Activated T-cell treated with anti-CD3 and anti-CD28 coated beads for 24 hours (primary cell): Measurements from ENCODE around the gene DUOX2.
"Not testable (repeated sequence)": the region's sequence is repeated elsewhere in the genome, so short reads cannot be mapped to it uniquely, and the experiment has no call there.

Experiments used
- DNase-seq: peaks from one replicate; pipeline ENCODE4 v3.0.0-alpha.2; 2020; ENCODE audit warnings: low read depth

The DUOX2 gene

DNA sequence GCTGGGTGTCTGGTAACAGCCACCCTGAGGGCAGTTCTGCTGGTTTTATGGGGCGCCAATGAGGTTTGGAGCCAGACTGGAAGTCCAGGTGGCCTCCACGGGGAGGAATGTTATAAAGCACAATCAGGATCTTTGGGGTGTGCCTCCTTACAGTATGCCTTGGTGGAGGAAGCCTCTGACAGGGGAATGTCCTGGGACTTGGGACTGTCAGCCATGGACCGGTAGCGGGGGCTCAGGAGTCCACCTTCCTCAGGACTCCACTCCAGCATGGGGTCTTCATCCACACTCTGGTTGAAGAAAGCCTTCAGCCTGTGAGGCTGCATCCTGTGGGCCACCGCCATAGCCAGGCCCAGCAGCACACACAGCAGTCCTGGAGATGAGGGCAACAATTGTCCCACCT is 5.0 kb upstream of the DUOX2 start:
- DNase-seq = no peak

DNA sequence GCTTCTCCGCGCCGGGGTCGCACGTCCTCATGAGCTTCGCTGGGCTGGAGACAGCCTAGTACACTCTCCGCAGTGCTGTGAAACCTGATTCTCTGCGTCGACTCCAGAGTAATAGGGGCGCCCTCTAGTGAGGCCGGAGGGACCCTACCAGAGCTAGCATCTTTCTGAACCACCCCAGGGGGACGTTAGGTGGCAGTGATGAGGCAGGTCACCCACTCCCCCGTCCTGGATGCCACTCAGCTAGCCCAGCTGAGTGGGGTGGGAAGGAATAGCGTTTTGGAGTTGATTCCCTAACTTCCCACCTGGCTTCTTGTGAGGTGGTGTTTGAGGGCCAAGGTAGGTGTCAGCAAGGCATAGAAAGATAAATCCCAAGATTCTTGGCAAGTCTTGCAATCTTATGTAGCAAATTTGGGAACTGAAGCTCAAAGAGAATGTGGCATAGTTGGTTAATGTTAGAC is 4.2 kb upstream of the DUOX2 start:
- peak; percentile 79 for DNase-seq

DNA sequence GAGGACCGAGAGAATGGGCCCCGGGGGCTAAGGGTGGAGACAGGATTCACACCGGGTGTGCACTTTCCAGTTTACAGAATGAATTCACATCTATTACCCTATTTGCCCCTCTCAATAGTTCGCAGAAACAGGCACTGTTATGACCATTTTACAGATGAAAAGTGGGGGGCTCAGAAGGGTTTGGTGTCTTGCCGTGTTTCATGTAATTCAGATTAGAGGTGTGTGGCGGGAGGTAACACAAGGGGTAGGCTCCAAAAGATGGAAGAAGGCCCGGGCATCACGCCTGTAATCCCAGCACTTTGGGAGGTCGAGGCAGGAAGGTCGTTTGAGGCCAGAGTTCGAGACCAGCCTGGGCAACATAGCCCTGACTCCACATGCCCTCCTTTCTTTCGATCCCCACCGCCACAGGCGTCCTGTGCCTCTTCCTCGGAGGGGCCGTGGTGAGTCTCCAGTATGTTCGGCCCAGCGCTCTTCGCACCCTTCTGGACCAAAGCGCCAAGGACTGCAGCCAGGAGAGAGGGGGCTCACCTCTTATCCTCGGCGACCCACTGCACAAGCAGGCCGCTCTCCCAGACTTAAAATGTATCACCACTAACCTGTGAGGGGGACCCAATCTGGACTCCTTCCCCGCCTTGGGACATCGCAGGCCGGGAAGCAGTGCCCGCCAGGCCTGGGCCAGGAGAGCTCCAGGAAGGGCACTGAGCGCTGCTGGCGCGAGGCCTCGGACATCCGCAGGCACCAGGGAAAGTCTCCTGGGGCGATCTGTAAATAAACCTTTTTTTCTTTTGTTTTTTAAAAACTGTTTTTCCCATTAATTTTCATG is 3.5 kb upstream of the DUOX2 start:
- DNase-seq = no peak

DNA sequence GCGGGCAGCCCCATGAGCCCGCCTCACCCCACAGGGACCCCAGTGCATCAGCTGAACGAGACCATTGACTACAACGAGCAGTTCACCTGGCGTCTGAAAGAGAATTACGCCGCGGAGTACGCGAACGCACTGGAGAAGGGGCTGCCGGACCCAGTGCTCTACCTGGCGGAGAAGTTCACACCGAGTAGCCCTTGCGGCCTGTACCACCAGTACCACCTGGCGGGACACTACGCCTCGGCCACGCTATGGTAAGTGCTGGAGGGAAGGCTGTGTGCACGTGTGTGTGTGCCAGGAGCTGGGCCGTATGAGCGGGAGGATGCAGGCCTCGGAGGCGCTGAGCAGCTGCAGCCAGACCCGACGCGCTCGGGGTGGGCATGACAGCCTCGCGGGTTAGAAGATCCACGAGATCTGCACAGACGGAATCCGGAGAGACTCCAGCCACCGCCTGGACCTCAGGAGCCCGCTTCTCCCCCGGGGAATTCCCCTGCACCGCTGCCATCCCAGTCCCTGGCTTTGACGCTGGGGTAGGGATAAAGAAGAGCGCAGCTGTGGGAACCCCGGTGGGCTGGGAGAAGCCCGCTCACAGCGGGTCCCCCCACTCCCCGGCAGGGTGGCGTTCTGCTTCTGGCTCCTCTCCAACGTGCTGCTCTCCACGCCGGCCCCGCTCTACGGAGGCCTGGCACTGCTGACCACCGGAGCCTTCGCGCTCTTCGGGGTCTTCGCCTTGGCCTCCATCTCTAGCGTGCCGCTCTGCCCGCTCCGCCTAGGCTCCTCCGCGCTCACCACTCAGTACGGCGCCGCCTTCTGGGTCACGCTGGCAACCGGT is 2.7 kb upstream of the DUOX2 start:
- DNase-seq = no peak

DNA sequence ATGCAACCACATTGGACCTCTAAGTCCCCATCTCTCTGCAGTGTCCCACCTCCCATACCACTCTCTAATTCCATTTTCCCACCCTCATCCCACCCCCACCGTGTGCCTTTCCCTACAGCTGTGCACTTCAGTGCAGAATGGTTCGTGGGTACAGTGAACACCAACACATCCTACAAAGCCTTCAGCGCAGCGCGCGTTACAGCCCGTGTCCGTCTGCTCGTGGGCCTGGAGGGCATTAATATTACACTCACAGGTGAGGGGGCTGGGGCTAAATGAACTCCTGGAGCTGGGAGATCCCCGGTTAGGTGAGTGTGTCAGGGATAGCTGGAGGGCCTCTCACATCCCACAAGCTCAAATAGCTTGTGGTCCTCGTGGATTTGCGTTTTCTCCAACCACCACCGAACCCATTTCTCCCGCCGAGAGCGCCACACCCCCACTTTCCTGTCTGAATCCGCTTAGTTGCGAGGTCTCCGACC is 2.1 kb upstream of the DUOX2 start:
- no peak for DNase-seq

DNA sequence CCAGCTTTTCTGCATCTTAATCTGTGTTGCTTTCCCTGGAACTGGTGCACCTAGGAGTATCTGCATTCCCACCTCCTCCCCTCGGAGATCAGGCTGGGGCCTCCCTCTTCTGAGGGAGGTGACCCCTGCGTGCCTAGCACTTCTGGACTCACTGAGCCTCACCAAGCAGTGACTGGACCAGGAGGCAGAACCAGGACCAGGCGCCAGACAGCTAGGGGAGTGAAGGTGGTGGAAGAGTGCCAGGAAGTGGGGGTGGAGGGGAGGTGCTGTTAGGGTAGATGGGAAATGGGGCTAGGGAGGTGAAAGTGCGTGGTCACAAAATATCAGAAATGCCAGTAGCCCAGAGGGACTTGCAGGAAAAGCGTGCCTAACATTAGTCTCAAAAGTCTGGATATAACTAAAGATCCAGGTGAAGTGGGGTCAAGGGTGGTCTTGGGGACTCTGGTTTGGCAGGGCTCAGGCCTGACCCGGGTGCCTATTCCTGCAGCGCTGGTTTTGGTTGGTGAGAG is 1.4 kb upstream of the DUOX2 start:
- DNase-seq = no peak

DNA sequence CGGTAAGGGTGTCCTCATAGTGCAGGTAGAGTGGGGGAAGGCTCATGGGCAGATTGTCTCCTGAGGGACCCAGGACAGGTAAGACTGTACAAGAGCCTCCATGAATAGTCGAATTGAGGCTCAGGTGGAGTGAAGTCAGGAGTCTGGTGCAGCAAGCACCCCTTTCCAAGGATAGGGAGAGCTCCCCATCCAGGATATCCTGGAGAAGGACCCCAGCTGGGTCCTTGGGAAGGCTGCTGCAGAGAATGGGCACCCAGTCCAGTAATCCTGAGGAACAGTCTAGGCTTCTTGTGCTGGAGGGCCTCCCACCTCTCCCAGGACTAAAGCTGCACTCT is 746 bp upstream of the DUOX2 start:
- no peak for DNase-seq

DNA sequence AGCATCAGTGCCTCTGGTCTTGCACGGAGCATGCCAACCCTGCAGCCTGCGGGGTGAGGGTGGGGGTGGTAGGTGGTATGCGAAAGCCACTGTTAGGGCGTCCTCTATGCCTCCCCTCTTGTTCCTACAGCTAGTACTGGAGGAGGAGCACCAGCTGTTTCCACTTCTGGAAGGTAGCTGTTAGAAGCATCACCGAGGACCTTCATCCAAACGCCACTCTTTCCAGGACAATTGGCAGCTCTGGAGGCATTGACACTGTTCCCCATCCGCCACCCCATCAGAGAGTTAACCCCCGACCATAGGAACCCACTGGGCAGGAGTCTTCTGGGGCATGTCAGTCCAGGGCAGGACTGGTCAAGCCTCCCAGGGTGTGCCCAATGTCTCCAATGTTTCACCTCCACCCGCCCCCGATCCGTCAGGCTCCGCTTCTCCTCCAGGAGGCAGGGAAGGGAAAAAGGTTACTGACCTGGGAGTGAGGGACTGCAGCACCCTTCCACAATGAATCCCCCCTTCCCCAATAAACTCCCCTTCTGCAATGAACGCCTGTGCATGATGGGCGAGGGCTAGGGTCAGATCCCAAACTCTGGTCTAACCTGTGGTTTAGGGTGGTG is 487 bp downstream of the DUOX2 start:
- DNase-seq = no peak

DNA sequence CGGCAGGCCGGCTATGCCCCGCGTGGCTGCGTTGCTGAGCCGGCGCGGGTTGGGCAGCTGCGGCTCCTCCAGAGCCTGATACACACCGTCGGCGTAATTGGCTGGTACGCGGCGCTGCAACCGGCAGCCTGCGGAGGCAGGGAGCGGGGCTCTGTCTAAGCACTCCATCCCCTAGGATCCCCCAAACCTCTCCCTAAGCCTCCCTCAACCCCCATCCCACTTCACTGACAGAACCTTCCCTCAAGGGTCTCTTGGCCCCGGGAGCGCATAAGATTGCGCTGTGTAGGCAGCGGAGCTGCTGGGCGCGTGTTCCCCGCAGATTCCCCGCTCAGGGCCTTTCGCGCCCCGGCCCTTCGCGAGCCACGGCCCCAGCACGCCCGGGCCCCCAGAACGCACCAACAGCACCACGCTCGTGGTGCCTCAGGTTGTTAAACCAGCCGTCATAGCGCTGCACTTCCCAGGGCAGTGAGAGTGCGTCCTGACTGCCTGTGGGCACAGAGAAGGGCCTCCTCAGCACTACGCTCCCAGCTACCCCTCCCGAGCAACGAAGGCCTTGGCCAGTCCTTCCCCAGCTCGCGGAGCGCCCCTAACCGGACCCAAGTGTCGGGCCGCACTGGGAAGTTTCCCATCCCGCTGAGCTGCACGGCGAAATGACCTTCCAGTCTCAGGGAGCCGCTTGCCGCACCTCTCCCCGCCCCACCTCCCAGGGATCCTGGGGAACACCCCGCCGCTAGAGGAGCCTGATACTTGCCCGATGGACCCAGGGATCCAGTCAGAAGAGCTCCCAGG is 1.2 kb downstream of the DUOX2 start:
- DNase-seq = no peak

DNA sequence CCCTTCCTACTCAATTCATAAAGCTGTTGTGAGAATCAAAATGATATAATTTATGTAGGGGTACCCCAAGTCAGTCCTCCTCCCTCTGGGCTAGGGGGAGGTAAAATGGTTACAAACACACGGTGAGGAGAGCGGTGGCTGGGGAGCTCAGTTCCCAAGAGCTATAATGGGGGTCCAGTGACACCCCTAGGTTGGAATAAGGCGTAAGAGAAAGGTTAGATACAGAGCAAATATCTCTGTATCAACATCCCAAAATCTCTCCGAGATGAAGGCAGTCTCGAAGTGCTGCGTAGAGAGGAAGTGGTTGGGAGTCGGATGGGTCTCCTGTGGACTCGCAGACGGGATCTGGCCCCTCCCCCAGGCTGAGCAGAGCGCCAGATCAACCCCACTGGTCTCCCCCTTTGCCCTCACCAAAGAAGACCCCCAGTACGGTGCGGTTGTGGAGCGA is 1.8 kb downstream of the DUOX2 start:
- DNase-seq = no peak

DNA sequence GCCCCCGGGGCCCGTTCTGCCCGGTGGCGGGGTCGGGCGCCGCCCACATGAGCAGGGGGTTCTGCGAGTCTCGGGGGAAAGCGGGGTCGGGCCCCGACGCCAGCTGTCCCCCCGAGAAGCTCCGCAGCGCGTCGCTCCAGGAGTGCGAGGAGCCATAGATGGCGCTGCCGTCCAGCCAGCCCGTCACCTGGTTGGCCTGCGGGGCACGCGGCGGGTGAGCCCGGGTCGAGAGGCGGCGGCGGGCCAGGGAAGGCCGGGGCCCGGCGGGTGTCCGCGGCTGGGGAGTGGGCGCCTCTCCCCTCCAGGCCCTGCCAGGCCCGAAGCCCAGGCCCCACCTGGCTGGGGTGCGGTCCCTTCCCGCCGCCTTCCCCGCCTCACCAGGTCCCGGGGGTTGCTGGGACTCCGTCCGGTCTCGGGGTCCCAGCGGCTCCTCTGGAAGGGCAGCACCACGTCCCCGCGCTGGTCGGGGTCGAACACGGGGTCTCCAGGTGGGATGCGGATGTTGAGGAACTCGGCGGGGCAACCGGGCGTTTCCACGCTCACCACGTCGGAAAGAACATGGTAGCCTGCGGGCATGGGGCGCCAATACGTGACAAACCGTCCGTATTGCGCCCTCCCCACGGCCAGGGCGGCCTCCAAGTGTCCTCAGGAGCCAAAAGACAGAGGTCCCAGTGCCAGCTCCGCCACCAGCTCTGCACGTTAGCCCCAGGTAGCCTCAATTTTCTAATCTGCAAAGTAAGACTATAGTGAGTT is 2.4 kb downstream of the DUOX2 start:
- DNase-seq = no peak

DNA sequence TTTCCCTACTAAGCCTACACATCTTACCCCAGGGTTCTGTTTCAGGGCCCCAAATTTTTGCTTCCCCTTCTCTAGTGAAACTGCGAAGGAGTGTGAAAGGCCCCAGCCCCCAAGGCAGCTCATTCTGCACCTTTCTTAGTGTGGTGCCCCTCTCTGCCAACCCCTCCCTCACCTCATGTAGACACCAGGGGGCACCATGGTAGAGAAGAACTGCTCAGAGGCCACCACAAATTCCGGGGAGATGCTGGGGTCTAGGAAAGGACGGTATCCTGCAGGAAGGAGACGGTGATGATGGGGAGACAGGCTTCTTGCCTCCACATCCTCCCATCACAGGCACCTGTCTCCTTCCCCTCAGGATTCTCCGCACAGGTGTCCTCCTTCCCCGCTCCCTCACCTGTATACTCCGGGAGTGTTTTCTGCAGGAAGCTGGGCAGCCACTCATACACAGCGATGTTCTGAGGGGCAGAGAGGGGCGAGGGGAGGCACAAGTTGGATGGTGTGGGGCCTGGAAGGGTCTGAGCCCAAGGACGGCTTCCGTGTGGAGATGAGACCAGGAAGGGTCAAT is 3.6 kb downstream of the DUOX2 start:
- DNase-seq = no peak

DNA sequence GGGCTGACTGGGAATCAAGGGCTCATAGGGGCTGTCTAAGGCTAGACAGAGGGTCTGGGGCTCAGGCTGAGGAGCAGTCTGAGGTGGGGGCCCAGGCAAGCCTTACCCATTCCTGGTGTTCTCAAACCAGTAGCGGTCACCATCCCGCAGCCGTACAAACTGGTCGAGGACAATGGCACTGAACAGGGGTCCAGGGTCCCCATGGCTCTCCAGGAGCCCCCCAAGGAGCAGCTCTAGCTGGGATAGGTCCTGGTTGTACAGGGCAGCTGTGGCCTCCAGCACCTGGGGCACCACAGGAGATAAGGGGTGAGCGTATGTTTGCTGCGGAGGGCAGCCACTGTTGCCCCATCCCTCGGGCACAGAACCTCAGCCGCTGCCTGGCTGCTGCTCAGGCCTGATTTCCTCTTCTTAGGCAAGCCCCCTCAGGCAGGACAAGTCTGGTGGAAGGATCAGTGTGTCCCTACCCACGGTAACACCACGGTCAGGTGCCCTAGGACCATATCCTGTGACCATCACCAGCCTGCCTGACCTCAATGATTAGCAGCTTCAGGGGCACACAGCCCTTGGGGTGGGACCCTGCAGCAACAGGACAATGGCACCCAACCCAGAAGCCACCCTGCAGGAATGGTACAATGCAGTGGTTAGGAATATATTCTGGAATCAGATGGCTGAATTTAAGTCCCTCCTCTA is 5.9 kb downstream of the DUOX2 start:
- no peak for DNase-seq

DNA sequence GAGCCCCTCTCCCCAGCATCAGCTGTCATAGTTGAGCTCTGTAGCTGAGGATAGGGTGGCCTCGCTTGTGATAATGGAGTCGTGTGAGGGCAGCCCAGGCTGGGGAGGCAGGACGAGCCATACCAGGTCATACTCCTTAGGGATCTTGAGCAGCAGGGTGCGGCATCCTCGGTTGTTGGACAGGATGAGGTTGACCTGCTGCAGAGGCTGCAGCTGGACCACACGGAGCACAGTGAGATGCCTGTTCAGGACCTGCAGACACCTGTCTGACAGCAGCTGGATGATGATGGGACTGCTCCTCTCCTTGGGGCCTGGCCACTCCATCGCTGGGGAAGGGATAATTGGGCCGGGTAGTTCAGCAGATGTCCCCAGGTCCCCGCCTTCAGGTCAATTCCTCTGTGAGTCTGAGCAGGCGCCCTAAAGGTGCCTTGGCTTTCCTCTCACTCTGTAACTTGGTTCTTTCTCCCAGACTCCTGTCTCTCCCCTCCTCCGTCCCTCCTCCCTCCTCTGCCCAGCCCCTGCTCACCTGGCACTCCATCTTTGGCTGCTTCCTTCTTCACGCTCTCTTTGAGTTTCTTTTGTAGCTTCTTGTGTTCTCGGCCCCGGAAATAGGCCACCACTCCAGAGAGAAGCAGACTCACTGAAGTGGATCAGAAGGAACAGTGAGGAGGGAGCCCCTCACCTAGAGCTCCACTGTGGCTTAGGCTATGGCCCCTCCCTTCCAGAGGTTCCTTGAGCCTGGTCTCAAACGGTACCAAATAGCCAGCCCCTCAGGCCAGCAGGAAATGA is 7.8 kb downstream of the DUOX2 start:
- DNase-seq = no peak

DNA sequence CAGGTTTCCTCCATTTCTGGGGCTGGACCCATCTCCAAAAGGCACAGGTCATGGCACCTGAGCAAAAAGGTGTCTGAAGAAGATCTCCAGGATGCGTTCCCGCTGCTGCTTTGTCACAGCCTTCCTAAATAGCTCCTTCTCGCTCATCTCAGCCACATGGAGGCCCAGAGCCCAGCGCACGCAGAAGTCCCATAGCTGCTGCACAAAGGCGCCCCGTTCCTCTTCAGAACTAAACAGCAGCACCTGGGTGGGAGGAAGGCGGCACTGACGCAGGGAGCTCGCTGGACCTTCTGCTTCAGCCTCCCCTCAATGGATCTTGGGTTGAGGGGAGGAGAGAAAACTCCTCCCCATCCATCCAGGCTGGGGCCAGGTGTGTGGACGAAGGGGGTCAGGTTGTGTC is 8.4 kb downstream of the DUOX2 start:
- no peak for DNase-seq

DNA sequence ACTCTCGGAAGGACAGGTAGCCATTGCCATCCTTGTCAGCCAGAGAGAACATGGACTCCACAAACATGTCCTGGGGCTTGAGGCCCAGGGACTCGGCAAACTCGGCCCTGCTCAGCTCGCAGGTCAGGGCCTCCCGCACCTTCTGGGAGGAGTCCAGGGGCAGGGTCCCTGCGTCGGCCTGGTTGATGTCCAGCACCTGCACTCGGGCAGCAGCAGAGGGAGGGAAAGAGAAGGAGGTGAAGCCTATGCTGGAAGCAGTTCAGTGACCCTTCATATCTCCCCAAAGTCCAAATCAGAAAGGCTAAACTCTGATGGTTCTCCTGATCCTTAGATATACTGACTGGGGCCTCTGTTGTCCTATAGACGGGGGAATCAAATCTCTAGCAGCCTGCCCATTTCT is 9.8 kb downstream of the DUOX2 start:
- DNase-seq = not testable (repeated sequence)

DNA sequence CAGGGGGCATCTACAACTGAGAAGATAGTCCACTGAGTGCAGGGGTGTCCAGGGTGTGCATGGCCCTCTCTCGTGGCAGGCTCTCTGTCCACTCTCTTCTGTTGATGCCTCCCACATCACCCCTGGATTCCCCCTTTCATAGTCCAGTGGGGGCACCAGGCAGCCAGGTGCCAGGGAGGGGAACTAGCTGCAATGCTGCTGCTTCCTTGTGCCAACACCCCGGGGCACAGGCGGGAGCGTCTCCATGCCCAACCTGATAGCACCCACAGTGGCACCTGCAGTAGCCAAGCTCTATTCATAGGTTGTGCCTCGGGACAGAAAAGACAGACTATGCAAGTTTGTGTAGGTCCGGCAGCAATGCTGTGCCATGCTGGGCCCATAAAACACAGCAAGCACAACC is 11.7 kb downstream of the DUOX2 start:
- DNase-seq = no peak

DNA sequence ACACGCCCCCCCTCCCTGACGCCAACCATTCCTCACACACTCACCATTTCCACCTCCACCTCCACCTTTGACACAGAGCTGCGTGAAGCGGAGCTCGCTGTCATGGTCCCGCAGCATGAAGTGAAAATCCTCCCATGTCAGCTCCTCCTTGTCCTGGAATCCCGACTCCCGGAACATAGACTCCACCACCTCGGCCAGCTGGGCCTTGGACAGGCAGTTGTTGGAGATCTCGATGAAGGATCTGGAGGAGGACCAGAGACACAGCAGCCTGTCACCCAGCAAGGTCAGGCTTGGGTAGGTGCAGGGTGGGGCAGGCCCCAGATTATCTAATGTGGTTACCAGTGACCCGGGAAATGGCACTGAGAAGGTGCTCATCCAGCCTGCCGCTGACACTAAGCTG is 12.2 kb downstream of the DUOX2 start:
- no peak for DNase-seq

DNA sequence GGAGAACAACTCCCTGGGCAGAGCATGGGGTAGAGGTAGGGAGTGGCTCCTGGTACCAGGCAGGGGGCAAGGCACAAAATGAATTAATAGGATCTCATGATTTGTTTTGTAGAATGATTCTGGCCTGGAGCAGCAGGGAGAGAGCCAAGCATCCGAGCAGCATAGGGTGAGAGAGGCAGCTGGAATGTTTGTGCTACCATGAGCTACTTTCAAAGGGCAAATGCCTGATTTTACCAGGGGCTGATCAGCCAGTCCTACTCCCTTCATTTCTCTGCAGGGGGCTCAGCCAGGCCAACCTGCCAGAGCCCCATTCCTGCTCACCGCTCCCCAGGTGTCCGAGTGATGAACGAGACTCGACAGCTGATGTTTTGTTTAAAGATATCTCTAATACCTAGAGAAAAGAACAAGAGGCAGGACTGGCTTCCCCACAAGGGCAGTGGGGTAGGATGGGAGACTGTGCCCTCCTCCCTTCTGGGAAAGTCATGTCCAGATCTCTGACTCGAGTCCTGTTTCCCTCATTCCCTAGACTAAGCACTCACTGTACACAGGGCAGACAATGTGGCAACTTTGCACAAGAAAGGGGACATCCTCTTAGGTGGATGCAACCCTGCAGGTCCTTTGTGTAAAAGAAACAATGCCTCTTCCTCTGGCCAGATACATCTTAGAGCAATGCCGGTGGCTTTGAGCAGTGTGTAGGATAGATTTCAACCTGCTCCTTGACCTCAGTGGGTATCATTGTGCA is 12.9 kb downstream of the DUOX2 start:
- no peak for DNase-seq
